CD14-positive monocyte (primary cell): ENCODE data around the gene NEURL1B. TPM values are rescaled to one million over a fixed set of nuclear protein-coding genes. Genes with fewer than 3 reads are reported as not detected.

Experiments
- DNase-seq, 3 donors: peaks; one replicate each; pipeline ENCODE4 v3.0.0-alpha.2; 2011 to 2022
- H2AFZ ChIP-seq: 2 replicates; pipeline ENCODE4 v1.6.0; 2012; ENCODE audit warnings: mild to moderate bottlenecking, low read depth, low read length, inconsistent platforms; ENCODE audit not compliant: insufficient read depth, poor library complexity, severe bottlenecking
- H3K27ac ChIP-seq, 2 donors: 1 replicate in 1 of 2; 2 replicates in 1 of 2; pipeline ENCODE4 v1.5.1; 2012 to 2013; ENCODE audit warnings: low read length in 2 of 2, control low read depth in 1 of 2, inconsistent platforms in 1 of 2, low read depth in 1 of 2, mild to moderate bottlenecking in 1 of 2
- H3K27me3 ChIP-seq, 2 donors: one replicate each; pipeline versions ENCODE4 v1.6.0 to v1.6.1; 2011 to 2013; ENCODE audit warnings: low read length in 2 of 2; ENCODE audit not compliant: control insufficient read depth in 2 of 2, insufficient read depth in 2 of 2
- H3K36me3 ChIP-seq, 2 donors: replicated peaks in 1 of 2; 1 replicate in 1 of 2; 2 replicates in 1 of 2; pipeline versions ENCODE4 v1.5.1 to v1.6.1; 2012 to 2013; ENCODE audit warnings: low read length in 2 of 2, control low read depth in 1 of 2, inconsistent platforms in 1 of 2, mild to moderate bottlenecking in 1 of 2; ENCODE audit not compliant: insufficient read depth in 2 of 2, control insufficient read depth in 1 of 2
- H3K4me1 ChIP-seq, 2 donors: 1 replicate in 1 of 2; 2 replicates in 1 of 2; pipeline versions ENCODE4 v1.5.1 to v1.6.1; 2012 to 2013; ENCODE audit warnings: low read length in 2 of 2, control low read depth in 1 of 2, inconsistent platforms in 1 of 2, mild to moderate bottlenecking in 1 of 2, moderate library complexity in 1 of 2; ENCODE audit not compliant: insufficient read depth in 2 of 2, control insufficient read depth in 1 of 2
- H3K4me2 ChIP-seq: replicated peaks from 2 replicates; pipeline ENCODE3; 2012; ENCODE audit warnings: low read length, moderate library complexity, mild to moderate bottlenecking; ENCODE audit not compliant: poor library complexity, severe bottlenecking; ENCODE audit errors: extremely low read depth
- H3K4me3 ChIP-seq, 3 experiments: fragments of 200-600 bp in 1 of 3; sonication (generic) in 1 of 3; replicated peaks in 1 of 3; 1 replicate in 2 of 3; 2 replicates in 1 of 3; pipeline ENCODE4 v1.5.1; 2011 to 2013; ENCODE audit warnings: low read length in 3 of 3, mild to moderate bottlenecking in 3 of 3, control low read depth in 2 of 3, low read depth in 2 of 3, inconsistent platforms in 1 of 3, moderate library complexity in 1 of 3
- H3K79me2 ChIP-seq: 2 replicates; pipeline ENCODE4 v1.6.0; 2012; ENCODE audit warnings: mild to moderate bottlenecking, control low read depth, inconsistent platforms, low read length, moderate library complexity; ENCODE audit not compliant: insufficient read depth
- H3K9ac ChIP-seq: 2 replicates; pipeline ENCODE4 v1.6.0; 2017; ENCODE audit warnings: low read length, mild to moderate bottlenecking; ENCODE audit not compliant: insufficient read depth, poor library complexity, severe bottlenecking
- H3K9me3 ChIP-seq, 2 donors: replicated peaks in 1 of 2; 1 replicate in 1 of 2; 2 replicates in 1 of 2; pipeline versions ENCODE4 v1.5.1 to v1.6.1; 2012 to 2013; ENCODE audit warnings: low read length in 2 of 2, control low read depth in 1 of 2; ENCODE audit not compliant: control insufficient read depth in 1 of 2, insufficient read depth in 1 of 2
- H4K20me1 ChIP-seq: 2 replicates; pipeline ENCODE4 v1.6.0; 2012; ENCODE audit warnings: mild to moderate bottlenecking, low read length, control low read depth, moderate library complexity; ENCODE audit not compliant: insufficient read depth
- H3K27ac Mint-ChIP-seq, 7 donors: one replicate each; pipeline ENCODE4 v1.8.0; 2020; ENCODE audit warnings: mild to moderate bottlenecking in 7 of 7, mixed read lengths in 7 of 7, moderate library complexity in 6 of 7, inconsistent platforms in 2 of 7
- H3K27me3 Mint-ChIP-seq, 3 donors: one replicate each; pipeline ENCODE4 v1.8.0; 2021 to 2022; ENCODE audit warnings: low read depth in 3 of 3, mild to moderate bottlenecking in 3 of 3, mixed read lengths in 3 of 3, moderate library complexity in 3 of 3, inconsistent platforms in 1 of 3
- H3K36me3 Mint-ChIP-seq, 2 donors: one replicate each; pipeline ENCODE4 v1.8.0; 2020; ENCODE audit warnings: mixed read lengths in 2 of 2, inconsistent platforms in 1 of 2, mild to moderate bottlenecking in 1 of 2
- H3K4me1 Mint-ChIP-seq: one replicate; pipeline ENCODE4 v1.8.0; 2020; ENCODE audit warnings: mild to moderate bottlenecking, mixed read lengths
- H3K4me3 Mint-ChIP-seq, 2 donors: one replicate each; pipeline ENCODE4 v1.8.0; 2020; ENCODE audit warnings: mild to moderate bottlenecking in 2 of 2, mixed read lengths in 2 of 2, moderate library complexity in 1 of 2
- H3K9me3 Mint-ChIP-seq, 7 donors: one replicate each; pipeline ENCODE4 v1.8.0; 2020 to 2022; ENCODE audit warnings: mixed read lengths in 7 of 7, mild to moderate bottlenecking in 6 of 7, moderate library complexity in 6 of 7, inconsistent platforms in 2 of 7
- CTCF ChIP-seq: fragments of 200-600 bp; IDR thresholded peaks from one replicate; pipeline ENCODE4 v1.8.0; 2022; ENCODE audit warnings: antibody characterized with exemption, mild to moderate bottlenecking
- WGBS: methylation state at CpG from one replicate; pipeline ENCODE4 v1.1.5; 2013; ENCODE audit warnings: missing lambda C conversion rate; ENCODE audit not compliant: insufficient coverage; 5-methylcytosine and 5-hydroxymethylcytosine counted together
- intact Hi-C, 2 donors: fragments of 100-400 bp; cut with micrococcal nuclease; formaldehyde crosslinking; loops; one replicate each; pipeline versions ENCODE4 v1.15.0 to v1.15.1; 2023
- polyA plus RNA-seq, 3 donors: library from polyadenylated mRNA; depleted of rRNA in 1 of 3; unstranded in 2 of 3; stranded (reverse) in 1 of 3; fragments of 300-500 nt in 2 of 3; fragments of >200 nt in 1 of 3; fragmentation: Illumina TruSeq in 2 of 3; gene quantifications; 1 replicate in 2 of 3; 2 replicates in 1 of 3; pipeline ENCODE4 v1.2.3, GENCODE V29; 2012 to 2021

The NEURL1B gene
- polyA plus RNA-seq, 3 donors: 0.01 TPM; not detected in 2

GRCh38 chr5:172622091-172623046 is 18.7 kb upstream of the NEURL1B start:
- no peak overlapping the region for H3K4me3 Mint-ChIP-seq
- Histone ChIP-seq H3K4me2 (no peak overlapping the region), H4K20me1 (no peaks in the 10 kb centered on the region), H3K4me3 (no peak overlapping the region), H2AFZ (no peak overlapping the region), H3K27ac (no peak overlapping the region), H3K36me3 (no peaks in the 10 kb centered on the region), H3K79me2 (no peaks in the 10 kb centered on the region), H3K9ac (no peak overlapping the region), H3K27me3 (no peaks in the 10 kb centered on the region), H3K4me1 (no peaks in the 10 kb centered on the region), H3K9me3 (no peaks in the 10 kb centered on the region)
- H3K36me3 Mint-ChIP-seq: no peaks in the 10 kb centered on the region
- H3K4me1 Mint-ChIP-seq: no peaks in the 10 kb centered on the region
- H3K27me3 Mint-ChIP-seq: peaks cover 0 to 7% (median 6%) of the 10 kb centered on the region in 3 donors
- intact Hi-C loops: no loop called here
- no peak for DNase-seq
- peaks cover 0 to 1% (median 0%) of the 10 kb centered on the region in 7 donors for H3K9me3 Mint-ChIP-seq
- no peak for TF ChIP-seq CTCF
- WGBS: 93% methylated on average over 16 of the region's 22 CpGs
- peak overlapping the region in 1 of 7 donors; percentile 31 for H3K27ac Mint-ChIP-seq

- 90% methylated on average over 8 of the region's 9 CpGs for WGBS
- Histone ChIP-seq H4K20me1 (no peaks in the 10 kb centered on the region), H3K79me2 (no peaks in the 10 kb centered on the region), H3K9me3 (no peaks in the 10 kb centered on the region), H3K4me2 (no peak overlapping the region), H3K27me3 (no peaks in the 10 kb centered on the region), H3K9ac (no peak overlapping the region), H2AFZ (no peak overlapping the region), H3K36me3 (no peaks in the 10 kb centered on the region), H3K4me1 (no peaks in the 10 kb centered on the region), H3K27ac (no peak overlapping the region), H3K4me3 (no peak overlapping the region)
- TF ChIP-seq CTCF: no peak
- Mint-ChIP-seq H3K27me3 (peaks cover 0 to 7% (median 6%) of the 10 kb centered on the region in 3 donors), H3K4me3 (no peak overlapping the region), H3K36me3 (no peaks in the 10 kb centered on the region), H3K4me1 (no peaks in the 10 kb centered on the region), H3K9me3 (peaks cover 0 to 1% (median 0%) of the 10 kb centered on the region in 7 donors), H3K27ac (no peak overlapping the region)
- DNase-seq: no peak
- intact Hi-C loops: no loop called here
Measured at GRCh38 chr5:172623313-172623980, 17.6 kb upstream of the NEURL1B start.
